ENCODE results near the gene EIF4G2.

EIF4G2 gene

GRCh38 chr11:10771457-10771856, 37.3 kb downstream of the EIF4G2 start:
- no peak for DNase-seq (ENCODE audit: low spot score)

GRCh38 chr11:10770626-10771254, 38.0 kb downstream of the EIF4G2 start:
- peak; percentile 22 for DNase-seq (ENCODE audit: low spot score)

DNA sequence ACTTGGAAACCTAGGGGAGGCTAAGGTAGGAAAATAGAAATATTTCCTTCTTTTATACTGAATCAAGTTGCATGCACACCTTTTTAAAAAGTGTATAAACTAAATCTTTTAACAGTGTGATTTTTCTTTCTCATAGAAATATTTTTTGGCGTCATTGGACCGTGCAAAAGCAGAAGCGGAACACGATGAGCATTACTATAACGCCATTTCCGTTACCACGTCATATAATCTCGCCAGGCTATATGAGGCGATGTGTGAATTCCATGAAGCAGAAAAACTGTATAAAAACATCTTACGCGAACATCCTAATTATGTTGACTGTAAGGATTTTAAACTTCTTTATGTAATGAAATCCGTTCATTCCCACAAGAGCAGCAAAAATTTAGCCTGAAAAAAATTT, 44.3 kb downstream of the EIF4G2 start:
- no peak for DNase-seq (ENCODE audit: low spot score)

GRCh38 chr11:10763766-10764165, 45.0 kb downstream of the EIF4G2 start:
- no peak for DNase-seq (ENCODE audit: low spot score)

DNA sequence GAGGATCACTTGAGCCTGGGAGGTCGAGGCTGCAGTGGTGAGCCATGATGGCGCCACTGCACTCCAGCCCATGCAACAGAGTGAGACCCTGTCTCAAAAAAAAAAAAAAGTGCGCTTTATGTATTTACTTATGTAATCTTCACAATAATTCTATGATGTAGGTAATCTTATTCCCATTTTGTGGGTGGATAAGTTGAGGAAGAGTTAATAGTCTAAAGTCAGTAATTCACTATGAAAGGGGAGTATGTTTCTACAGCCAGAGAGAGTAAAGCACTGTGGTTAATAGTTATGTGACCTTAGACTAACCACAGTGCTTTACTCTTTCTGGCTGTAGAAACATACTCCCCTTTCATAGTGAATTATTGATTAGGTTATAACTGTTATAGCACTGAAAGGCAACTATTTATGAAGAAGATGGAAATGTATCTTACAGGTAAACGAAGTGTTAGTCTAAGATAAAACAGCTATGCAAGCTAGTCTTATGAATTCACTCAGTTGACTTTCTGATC, 45.8 kb downstream of the EIF4G2 start:
- no peak for DNase-seq (ENCODE audit: low spot score)

DNA sequence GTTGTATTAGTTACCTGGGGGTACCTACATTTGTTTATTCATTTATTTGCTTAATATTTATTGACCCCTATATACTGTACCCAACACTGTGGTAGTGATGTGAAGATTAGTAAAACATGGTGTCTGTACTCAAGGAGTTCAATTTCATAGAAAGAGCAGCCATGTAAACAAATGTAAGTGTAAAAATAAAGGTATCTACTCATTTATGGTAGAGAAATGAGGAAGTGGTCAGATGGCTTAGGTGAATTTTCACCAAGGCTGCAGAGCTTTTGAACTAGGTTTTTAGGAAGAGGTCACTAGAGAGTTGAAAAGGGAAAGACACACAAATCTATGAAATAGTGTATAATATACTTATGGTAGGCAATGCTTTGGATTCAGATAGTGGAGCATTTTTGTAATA, 46.5 kb downstream of the EIF4G2 start:
- no peak for DNase-seq (ENCODE audit: low spot score)

DNA sequence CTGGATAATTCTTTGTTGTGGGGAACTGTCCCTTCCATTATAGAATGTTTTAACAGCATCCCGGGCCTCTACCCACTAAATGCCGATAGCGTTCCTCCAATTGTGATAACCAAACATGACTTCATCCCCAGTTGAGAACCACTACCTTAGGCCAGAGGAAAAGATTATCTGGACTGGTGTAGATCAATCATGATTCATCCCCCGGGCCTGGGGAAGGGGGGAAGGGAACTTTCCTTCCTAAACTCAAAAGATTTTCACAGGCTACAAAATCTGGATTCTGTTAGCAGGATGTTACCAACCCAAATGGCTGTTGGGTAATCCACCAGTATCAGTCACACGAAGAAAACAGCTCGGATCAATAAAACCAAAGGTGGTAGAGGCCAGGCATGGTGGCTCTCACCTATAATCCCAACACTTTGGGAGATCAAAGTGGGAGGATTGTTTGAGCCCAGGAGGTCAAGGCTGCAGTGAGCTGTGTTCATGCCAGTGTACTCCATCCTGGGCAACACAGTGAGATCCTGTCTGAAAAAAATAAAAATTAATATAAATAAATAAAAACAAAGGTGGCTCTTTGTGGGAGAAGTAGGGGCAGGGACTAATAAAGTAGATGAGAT, 47.5 kb downstream of the EIF4G2 start:
- DNase-seq (ENCODE audit: low spot score) = no peak

GRCh38 chr11:10758957-10759356, 49.8 kb downstream of the EIF4G2 start:
- no peak for DNase-seq (ENCODE audit: low spot score)

DNA sequence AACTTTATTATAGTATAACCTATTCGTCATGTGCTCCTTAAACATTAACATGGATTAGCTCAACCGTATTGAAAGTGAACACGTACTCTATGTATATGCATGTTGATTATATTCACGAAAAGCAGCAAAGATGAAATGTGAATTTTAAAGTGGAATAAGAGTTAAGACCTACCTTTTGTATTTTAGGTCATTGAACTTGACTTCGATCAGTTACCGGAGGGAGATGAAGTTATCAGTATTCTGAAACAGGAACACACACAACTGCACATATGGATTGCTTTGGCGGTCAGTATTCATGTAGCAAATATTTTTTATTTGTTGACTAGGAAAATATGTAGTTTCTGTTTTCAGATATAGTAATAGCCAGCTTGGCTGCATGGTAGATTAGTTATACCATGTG, 56.2 kb downstream of the EIF4G2 start:
- DNase-seq (ENCODE audit: low spot score) = no peak

GRCh38 chr11:10752061-10752460, 56.7 kb downstream of the EIF4G2 start:
- no peak for DNase-seq (ENCODE audit: low spot score)

DNA sequence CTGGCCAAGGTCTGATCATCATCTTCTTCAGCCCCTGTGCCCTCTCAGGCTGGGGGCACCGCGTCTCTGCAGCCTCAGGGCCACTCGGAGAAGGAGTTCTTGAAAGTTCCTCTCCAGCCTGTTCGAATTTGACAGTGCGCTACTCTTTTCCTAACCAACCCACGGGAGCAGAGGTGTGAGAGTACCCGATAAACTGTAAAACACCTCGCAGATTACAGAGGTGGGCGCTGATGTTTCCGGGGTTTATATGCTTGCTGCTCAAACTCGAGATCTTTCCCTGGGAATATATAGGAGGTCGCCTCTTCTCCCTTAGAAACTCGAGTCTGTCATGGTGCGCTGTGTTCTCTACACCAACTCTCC, 57.2 kb downstream of the EIF4G2 start:
- no peak for DNase-seq (ENCODE audit: low spot score)

DNA sequence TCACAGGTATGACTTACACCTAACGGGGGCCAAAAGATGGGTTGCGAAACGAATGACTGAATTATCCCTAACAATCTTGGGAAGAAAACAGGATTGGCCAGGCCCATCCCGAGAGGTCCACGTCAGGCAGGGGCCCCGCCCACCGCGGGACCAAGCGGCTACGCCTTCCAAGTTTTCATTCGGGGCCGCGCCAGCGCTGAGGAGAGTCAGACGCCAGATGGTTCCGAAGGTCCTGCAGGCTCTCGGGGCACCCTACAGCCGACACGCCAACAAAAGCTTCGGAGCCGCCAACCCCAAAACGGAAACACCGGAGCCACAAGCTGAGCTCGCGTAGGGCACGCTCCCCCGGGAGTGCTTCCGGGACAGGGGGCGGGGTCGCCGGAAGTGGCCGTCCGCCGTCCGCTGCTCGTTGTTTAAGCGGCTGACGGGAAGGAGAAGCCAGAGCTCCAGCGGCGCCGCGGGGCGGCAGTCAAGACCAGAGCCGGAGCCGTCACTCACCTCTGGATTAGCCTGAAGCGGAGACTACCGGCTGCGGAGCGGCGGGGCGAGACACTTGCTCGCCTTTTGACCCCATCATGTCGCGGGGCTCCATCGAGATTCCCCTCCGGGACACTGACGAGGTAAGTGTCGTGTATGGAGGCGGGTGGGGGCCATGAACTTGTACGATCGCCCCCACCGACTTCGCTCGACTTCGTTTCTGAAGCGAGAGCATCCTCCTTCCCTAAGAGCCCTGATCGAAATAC, 57.7 kb downstream of the EIF4G2 start, which contains the start of gene CTR9:
TSS of gene CTR9 (plus strand) at position 409 of the 743 bp plus-strand sequence. CDS start at position 576, 167 bp downstream.
- peak; percentile 93 for DNase-seq (ENCODE audit: low spot score)

- DNase-seq (ENCODE audit: low spot score) = no peak
Measured at GRCh38 chr11:10749476-10749875, 59.2 kb downstream of the EIF4G2 start.

GRCh38 chr11:10747733-10748132, 61.0 kb downstream of the EIF4G2 start:
- no peak for DNase-seq (ENCODE audit: low spot score)
